Measurements from ENCODE around the gene MEIS2.

The MEIS2 gene

GRCh38 chr15:37100109-37100965, at the start of gene MEIS2:
TSS of gene MEIS2 (minus strand) at chr15:37100549. CDS start at chr15:37099466, 1,083 bp downstream.
- peak; percentile 95 for DNase-seq

GRCh38 chr15:37149146-37149545, 48.8 kb upstream of the MEIS2 start:
- no peak for DNase-seq

- DNase-seq: no peak
Measured at GRCh38 chr15:37148714-37149113, 48.4 kb upstream of the MEIS2 start.

GRCh38 chr15:37143351-37143750, 43.0 kb upstream of the MEIS2 start:
- no peak for DNase-seq

- no peak for DNase-seq
Measured at GRCh38 chr15:37142371-37142770, 42.0 kb upstream of the MEIS2 start.

- DNase-seq: no peak
Measured at GRCh38 chr15:37140531-37141058, 40.2 kb upstream of the MEIS2 start.

- no peak for DNase-seq
Measured at GRCh38 chr15:37138591-37139215, 38.4 kb upstream of the MEIS2 start.

GRCh38 chr15:37137221-37137620, 36.9 kb upstream of the MEIS2 start:
- no peak for DNase-seq

GRCh38 chr15:37136666-37137065, 36.3 kb upstream of the MEIS2 start:
- no peak for DNase-seq

- DNase-seq: peak; percentile 3
Measured at GRCh38 chr15:37135225-37135624, 34.9 kb upstream of the MEIS2 start.

GRCh38 chr15:37134699-37135131, 34.4 kb upstream of the MEIS2 start:
- peak; percentile 24 for DNase-seq

GRCh38 chr15:37134244-37134643, 33.9 kb upstream of the MEIS2 start:
- DNase-seq: no peak

GRCh38 chr15:37133602-37134001, 33.3 kb upstream of the MEIS2 start:
- DNase-seq: no peak

GRCh38 chr15:37132826-37133417, 32.6 kb upstream of the MEIS2 start:
- DNase-seq: no peak

- no peak for DNase-seq
Measured at GRCh38 chr15:37131621-37132020, 31.3 kb upstream of the MEIS2 start.

GRCh38 chr15:37130356-37130755, 30.0 kb upstream of the MEIS2 start:
- no peak for DNase-seq

- no peak for DNase-seq
Measured at GRCh38 chr15:37125143-37125542, 24.8 kb upstream of the MEIS2 start.

GRCh38 chr15:37124331-37124730, 24.0 kb upstream of the MEIS2 start:
- DNase-seq: no peak

GRCh38 chr15:37122703-37123102, 22.4 kb upstream of the MEIS2 start:
- no peak for DNase-seq

GRCh38 chr15:37121492-37121891, 21.1 kb upstream of the MEIS2 start:
- no peak for DNase-seq

- DNase-seq: no peak
Measured at GRCh38 chr15:37117030-37117429, 16.7 kb upstream of the MEIS2 start.

- DNase-seq: no peak
Measured at GRCh38 chr15:37115538-37115937, 15.2 kb upstream of the MEIS2 start.

- DNase-seq: no peak
Measured at GRCh38 chr15:37112971-37113670, 12.8 kb upstream of the MEIS2 start.

All from NCI-H146 (cell line).